Retinal pigment epithelial cell (primary cell): ENCODE results near the gene LMTK2.

Experiments used
- DNase-seq: peaks from one replicate; pipeline ENCODE4 v3.0.0-alpha.2; 2010; ENCODE audit warnings: low read depth
- H3K4me3 ChIP-seq: 2 replicates; pipeline ENCODE4 v1.5.1; 2011; ENCODE audit warnings: mild to moderate bottlenecking, low read length, control low read depth, moderate library complexity
- TF ChIP-seq, protein P1 (sequence below): conservative IDR thresholded peaks from 2 replicates; pipeline ENCODE4 v1.5.1; 2011; ENCODE audit warnings: low read depth, low read length, control low read depth, inconsistent platforms

The LMTK2 gene

GRCh38 chr7:98194186-98194585 is 87.5 kb downstream of the LMTK2 start:
- TF ChIP-seq, protein P1, sequence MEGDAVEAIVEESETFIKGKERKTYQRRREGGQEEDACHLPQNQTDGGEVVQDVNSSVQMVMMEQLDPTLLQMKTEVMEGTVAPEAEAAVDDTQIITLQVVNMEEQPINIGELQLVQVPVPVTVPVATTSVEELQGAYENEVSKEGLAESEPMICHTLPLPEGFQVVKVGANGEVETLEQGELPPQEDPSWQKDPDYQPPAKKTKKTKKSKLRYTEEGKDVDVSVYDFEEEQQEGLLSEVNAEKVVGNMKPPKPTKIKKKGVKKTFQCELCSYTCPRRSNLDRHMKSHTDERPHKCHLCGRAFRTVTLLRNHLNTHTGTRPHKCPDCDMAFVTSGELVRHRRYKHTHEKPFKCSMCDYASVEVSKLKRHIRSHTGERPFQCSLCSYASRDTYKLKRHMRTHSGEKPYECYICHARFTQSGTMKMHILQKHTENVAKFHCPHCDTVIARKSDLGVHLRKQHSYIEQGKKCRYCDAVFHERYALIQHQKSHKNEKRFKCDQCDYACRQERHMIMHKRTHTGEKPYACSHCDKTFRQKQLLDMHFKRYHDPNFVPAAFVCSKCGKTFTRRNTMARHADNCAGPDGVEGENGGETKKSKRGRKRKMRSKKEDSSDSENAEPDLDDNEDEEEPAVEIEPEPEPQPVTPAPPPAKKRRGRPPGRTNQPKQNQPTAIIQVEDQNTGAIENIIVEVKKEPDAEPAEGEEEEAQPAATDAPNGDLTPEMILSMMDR: no peak
- DNase-seq: no peak
- H3K4me3 ChIP-seq: no peak overlapping the region

- no peak overlapping the region for H3K4me3 ChIP-seq
- TF ChIP-seq, protein P1: no peak
- DNase-seq: no peak
Observed at GRCh38 chr7:98194672-98195457, 88.2 kb downstream of the LMTK2 start.

DNA sequence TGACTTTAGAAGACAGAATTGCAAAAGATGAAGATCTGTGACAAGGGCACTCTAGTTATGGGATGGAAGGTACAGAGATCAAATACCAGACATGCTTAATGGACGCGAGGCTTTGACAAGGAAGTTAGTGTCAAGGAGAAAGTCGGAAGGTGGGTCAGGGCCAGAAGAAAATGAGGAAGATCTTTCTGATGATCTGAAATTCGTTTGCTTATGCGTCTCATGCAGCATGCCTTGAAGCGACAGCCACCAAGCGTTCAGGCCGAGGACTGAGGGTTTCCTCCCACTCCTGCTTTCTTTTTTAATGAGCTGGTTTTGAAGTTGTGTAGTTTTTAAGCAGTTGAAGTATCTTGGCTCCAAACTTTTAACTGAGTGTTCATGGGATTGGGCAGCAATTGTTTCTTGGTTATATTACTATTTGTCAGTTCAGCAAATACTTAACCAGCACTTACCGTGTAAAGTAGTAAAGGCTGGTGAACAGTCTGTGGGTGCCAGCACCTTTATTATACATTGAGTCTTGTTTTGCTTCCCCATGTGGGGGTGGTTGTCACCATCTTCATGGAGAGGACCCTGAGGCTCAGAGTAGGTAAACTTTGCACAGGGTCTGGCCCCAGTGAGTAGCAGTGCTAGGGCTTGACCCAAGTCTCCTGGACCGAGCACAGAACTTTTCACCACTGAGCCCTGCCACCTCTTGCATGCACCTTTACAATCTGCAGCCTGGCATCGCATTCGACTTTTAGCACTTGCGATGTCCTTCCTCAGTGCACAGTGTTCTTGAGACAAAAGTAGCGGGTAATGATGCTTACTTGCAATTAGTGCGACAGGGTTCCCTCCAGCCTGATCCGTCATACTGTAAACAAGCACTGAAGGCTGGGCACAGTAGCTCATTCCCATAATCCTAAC is 90.3 kb downstream of the LMTK2 start:
- DNase-seq: no peak
- TF ChIP-seq, protein P1: no peak
- no peak overlapping the region for H3K4me3 ChIP-seq

DNA sequence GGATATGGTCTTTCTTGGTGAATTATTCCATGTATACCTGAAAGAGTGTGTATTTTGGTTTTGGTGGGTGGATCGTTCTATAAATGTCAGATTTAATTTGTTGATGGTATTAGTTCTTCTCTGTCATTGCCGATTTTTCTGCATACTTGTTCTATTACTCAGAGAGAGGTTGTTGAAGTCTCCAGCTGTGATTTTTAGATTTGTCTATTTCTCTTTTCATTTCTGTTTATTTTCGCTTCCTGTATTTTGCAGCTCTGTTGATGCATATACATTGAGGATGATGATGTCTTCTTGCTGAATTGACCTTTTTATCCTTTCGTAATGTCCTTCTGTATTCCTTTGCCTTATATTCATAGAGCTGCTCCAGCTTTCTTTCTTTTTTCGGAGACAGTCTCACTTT is 92.5 kb downstream of the LMTK2 start:
- no peak overlapping the region for H3K4me3 ChIP-seq
- DNase-seq: no peak
- TF ChIP-seq, protein P1: no peak

DNA sequence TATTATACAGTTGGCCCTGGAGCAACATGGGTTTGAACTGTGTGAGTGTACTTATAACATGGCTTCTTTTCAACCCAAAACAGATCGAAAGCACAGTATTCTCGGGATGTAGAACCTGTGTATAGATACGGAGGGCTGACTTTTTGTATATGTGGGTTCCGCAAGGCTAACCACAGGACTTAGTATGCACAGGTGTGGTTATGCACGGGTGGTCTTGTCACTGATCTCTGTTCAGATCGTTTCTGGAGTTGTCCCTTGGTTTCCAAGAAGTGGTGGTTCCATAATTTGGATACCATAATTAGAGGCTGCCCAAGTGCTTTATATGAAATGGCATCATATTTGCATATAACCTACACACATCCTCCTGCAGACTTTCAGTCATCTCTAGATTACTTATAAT is 93.7 kb downstream of the LMTK2 start:
- H3K4me3 ChIP-seq: no peak overlapping the region
- TF ChIP-seq, protein P1: no peak
- no peak for DNase-seq

- no peak overlapping the region for H3K4me3 ChIP-seq
- DNase-seq: no peak
- TF ChIP-seq, protein P1: no peak
Observed at GRCh38 chr7:98202367-98203195, 95.9 kb downstream of the LMTK2 start.
